Effector CD4-positive, alpha-beta T cell (primary cell): ENCODE data around the gene GALE.
"Not testable (repeated sequence)": the region's sequence is repeated elsewhere in the genome, so short reads cannot be mapped to it uniquely, and the experiment has no call there.

Source experiments
- DNase-seq: peaks from one replicate; pipeline ENCODE4 v3.0.0-alpha.2; 2020

The GALE gene

GRCh38 chr1:23809751-23810171, 9.2 kb upstream of the GALE start:
- peak; percentile 74 for DNase-seq

DNA sequence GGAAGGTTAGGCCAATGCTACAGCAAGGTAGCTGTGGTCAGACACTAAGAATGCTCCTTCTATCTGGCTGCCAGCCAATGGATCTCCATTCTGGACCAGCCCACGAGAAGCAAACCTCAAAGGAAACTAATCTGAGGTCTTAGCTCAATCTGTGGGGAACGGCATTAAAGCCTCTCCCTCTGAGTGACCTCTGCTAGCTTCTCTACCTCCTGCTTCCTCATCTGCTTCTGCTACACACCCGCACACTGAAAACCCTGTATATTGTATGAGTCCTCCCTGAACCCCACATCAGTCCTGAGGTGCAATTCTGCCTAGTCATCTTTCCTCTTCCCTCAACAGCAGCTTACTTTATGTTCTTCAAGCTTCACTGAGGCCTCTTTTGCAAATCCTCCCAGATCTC, 6.9 kb upstream of the GALE start:
- no peak for DNase-seq

GRCh38 chr1:23806280-23806679, 5.7 kb upstream of the GALE start:
- no peak for DNase-seq

DNA sequence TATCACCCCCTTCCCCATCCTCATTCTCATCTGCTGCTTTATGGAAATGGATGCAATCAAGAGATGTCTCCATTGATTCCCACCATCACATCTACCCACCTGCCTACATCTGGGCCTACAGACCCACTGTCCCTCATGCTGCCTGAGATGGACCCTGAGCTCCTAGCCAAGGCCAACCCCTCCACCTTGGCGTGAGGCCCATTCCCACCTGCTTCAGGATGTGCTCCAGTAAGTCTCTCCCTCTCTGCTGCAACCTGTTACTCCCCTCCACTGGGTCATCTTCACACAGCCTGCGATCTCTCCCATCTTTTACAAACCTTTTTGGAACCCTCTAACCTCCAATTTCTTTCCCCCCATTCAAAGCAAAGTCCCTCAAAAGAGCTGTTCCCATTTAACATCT, 4.5 kb upstream of the GALE start:
- DNase-seq: no peak

GRCh38 chr1:23804183-23804835, 3.8 kb upstream of the GALE start:
- DNase-seq: no peak

DNA sequence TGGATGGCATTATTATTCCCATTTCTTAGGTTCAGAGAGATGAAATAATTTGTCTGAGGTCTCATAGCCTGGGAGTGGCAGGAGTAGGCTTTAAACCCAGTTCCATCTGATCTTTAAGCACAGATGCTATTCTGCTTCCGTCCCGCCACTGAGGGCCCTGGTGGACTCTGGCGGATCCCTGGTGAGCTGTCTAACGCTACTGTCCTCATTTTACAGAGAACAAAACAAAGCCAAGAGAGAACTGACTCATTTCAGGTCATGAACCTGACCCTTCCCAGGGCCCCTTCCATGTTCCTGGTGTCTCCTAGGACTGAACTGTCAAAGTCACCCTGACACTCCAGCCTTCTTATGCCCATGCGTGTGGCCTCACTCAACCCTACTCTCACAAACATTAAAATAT, 3.1 kb upstream of the GALE start:
- DNase-seq: no peak

DNA sequence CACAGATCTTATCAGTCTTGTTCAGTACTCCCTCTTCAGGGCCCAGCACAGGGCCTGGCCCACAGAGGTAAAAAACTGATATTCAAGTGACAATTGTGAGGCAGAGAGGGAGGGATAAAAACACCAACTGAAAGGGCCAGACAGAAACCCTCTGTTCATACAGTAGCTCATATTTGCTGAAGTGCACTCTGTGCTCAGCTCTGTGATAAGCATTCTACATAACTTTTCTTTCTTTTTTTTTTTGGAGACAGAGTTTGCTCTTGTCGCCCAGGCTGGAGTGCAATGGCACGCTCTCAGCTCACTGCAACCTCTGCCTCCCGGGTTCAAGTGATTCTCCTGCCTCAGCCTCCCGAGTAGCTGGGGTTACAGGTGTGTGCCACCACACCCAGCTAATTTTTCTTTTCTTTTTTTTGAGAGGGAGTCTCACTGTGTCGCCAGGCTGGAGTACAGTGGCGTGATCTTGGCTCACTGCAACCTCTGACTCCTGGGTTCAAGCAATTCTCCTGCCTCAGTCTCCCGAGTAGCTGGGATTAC, 2.3 kb upstream of the GALE start:
- not testable (repeated sequence) for DNase-seq

GRCh38 chr1:23801876-23802275, 1.3 kb upstream of the GALE start:
- DNase-seq: no peak

GRCh38 chr1:23801338-23801748, 789 bp upstream of the GALE start:
- DNase-seq: no peak

DNA sequence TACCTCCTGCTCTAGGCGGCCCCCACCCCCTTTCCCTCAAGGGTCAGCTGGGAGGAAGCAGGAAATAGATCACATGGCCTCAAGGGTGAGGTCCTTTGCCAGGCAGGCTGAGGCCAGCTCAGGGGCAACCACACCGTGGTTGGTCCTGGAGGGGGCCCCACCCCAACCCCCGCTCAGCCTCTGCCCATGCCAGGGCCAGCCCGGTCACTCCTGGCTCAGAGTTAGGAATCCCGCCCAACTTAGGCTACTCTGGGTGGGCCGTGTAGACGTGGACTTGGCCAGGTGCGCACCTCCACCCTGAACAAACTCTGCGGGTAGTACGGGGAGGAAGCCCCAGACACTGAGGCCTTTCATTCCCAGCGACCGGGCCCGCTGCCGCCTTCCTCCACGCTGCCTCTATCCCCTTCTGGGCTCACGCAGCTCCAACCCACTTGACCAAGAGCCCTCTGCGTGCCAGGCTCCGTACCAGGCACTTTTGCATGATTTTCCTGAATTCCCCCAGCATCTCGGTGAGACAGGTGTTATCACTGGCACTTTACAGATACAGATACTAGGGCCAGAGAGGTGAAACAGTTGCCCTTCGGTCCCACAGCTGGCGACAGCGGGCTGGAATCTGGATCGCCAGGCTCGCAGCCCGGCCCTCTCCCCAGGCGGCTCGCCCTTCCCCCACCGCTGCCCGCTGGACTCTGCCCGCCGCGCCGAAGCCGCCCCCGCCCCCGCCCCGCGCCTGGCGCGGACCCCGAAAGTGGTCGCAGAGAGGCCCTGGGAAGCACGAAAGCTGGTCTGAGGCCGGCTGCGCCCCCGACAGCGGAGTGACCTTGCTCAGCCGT, 769 bp downstream of the GALE start:
- DNase-seq: no peak

DNA sequence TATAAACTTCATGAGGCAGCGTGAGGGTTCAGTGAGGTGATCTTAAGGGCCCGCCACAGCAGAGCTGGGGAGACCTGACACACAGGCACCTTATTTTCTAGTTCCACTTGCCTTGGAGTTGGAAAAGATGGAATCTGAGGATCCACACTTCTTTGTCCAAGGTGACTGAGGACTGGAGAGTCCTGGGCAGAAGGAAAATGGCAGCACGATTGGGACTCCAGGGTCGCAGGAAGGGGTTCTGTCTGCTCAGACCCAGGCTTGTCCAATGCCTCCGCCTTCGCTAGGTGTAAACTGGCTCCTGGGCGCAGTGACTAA, 1.3 kb downstream of the GALE start:
- DNase-seq: no peak

GRCh38 chr1:23798662-23799142, 1.9 kb downstream of the GALE start:
- no peak for DNase-seq

DNA sequence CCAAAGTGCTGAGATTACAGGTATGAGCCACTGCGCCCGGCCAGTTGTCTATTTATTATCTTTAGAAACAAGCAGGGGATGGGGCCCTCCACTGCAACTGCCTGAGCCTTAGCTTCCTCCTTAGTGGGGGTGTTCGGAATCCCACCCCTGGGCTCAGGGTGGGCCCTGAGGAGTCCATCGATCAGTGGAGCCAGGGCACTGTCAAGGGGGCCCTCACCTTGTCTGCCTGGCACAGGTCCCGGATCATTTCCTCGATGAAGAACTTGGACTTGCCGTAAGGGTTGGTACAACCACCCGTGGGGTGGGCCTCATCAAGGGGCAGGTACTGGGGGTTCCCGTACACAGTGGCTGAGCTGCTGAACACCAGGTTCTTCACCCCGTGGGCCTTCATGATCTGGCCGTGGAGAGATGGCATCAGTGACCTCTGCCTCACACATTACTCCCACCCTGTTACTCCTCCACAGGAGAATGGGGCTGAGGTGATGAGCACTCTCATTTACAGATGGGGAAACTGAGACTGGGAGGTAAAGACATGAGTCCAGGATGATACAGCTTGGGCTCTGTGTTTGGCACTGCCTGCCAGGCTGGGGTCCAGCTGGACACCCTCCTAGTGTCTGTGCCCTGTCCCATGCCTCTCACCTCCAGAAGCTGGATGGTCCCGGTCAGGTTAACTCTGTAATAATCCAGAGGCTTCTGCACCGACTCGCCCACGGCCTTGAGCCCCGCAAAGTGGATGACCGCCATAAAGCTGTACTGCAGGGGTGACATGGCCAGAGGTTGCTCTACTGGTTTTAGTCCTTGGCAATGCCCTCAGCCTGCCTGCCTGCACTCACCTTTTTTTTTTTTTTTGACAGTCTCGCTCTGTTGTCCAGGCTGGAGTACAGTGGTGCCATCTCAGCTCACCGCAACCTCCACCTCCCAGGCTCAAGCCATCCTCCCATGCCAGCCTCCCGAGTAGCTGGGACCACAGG, 2.8 kb downstream of the GALE start:
- DNase-seq: no peak

DNA sequence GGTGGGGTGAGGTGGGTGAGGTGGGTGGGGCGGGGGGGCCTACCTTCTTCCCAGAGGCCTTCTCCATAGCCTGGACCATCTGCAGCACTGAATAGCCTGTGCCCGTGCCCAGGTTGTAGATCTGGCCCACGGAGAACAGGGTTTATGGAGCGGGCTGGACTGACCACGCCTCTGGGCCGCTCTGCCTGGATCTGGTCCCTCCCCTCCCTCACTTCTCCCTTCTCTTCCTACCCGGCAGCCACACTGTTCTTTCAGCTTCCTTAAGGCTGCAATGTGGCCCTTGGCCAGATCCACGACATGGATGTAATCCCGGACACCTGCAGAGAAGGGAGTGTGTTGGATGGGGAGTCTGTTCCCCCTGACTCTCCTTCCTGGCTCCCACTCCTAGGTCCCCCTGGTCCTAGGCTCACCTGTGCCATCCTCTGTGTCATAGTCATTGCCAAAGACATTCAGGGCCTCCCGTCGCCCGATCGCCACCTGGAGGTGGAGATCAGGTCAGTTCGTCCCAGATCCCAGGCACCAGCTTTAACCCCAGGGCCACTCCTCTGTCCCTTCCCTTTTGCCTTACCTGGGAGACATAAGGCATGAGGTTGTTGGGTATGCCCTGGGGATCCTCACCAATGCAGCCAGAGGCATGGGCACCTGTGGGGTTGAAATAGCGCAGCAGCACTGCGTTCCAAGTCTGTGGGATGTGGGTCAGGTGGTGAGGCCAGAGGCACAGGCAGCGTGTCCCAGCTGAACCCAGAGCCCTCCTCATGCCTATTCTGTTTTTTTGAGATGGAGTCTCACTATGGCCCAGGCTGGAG, 3.9 kb downstream of the GALE start:
- no peak for DNase-seq

- no peak for DNase-seq
These were observed 4.7 kb downstream of the GALE start for GRCh38 chr1:23795676-23796465.

DNA sequence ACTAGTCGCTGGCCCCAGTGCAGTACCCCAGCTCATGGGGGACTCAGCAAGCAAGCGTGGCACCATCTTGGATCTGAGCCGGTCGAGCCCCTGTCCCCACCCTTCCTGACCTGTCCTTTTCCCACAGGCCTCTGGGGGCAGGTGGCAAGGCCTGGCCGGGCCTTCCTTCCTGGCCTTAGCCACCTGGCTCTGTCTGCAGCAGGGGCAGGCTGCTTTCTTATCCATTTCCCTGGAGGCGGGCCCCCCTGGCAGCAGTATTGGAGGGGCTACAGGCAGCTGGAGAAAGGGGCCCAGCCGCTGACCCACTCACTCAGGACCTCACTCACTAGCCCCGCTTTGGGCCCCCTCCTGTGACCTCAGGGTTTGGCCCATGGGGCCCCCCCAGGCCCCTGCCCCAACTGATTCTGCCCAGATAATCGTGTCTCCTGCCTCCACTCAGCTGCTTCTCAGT, 5.8 kb downstream of the GALE start:
- DNase-seq: not testable (repeated sequence)

GRCh38 chr1:23793861-23794731, 6.5 kb downstream of the GALE start:
- no peak for DNase-seq

- no peak for DNase-seq
These were observed 7.4 kb downstream of the GALE start for GRCh38 chr1:23793018-23793781.
